Measurements from ENCODE around the gene MDM2. TPM values are rescaled to one million over a fixed set of nuclear protein-coding genes. Genes with fewer than 3 reads are reported as not detected.

MDM2 gene
- total and polyA plus RNA-seq, 9 donors: 27.5 to 61.8 (median 43.5) TPM

DNA sequence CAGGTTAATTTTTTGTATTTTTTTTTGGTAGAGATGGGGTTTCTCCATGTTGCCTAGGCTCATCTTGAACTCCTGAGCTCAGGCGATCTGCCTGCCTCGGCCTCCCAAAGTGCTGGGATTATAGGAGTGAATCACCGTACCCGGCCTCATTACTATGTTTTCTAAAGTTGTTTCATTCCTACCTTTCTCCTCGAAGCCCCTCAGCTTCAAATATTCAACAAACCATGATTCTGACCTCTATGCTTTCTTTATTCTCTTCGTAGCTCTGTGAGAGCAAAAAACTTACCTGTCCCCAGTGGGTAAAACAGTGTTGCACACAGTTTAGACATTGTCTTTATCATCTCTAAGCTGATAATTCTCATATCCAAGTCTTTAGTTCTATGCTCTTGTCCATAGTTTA lies 26.2 kb upstream of the MDM2 start:
- Histone ChIP-seq H3K4me3 (ENCODE audit: low read length) (no peak overlapping the region), H3K36me3 (ENCODE audit: control insufficient read depth, insufficient read depth, low read length) (peaks cover 3% of the 10 kb centered on the region), H3K9me3 (replicated peaks; ENCODE audit: control insufficient read depth, low read depth, low read length) (no peaks in the 10 kb centered on the region), H3K27me3 (ENCODE audit: control insufficient read depth, insufficient read depth, low read length) (no peaks in the 10 kb centered on the region), H3K27ac (ENCODE audit: low read length) (no peak overlapping the region), H3K4me1 (ENCODE audit: control insufficient read depth, insufficient read depth, low read length) (no peaks in the 10 kb centered on the region)
- WGBS (ENCODE audit: insufficient coverage): 86% methylated on average over 6 of the region's 6 CpGs
- DNase-seq: no peak

- no peak overlapping the region for H3K4me3 ChIP-seq (ENCODE audit: low read length)
- H3K9me3 ChIP-seq (replicated peaks; ENCODE audit: control insufficient read depth, low read depth, low read length): no peaks in the 10 kb centered on the region
- H3K36me3 ChIP-seq (ENCODE audit: control insufficient read depth, insufficient read depth, low read length): peaks cover 3% of the 10 kb centered on the region
- 72% methylated on average over 3 of the region's 8 CpGs for WGBS (ENCODE audit: insufficient coverage)
- H3K27me3 ChIP-seq (ENCODE audit: control insufficient read depth, insufficient read depth, low read length): no peaks in the 10 kb centered on the region
- no peak overlapping the region for H3K27ac ChIP-seq (ENCODE audit: low read length)
- DNase-seq: no peak
- H3K4me1 ChIP-seq (ENCODE audit: control insufficient read depth, insufficient read depth, low read length): no peaks in the 10 kb centered on the region
Observed at GRCh38 chr12:68784015-68784414, 24.0 kb upstream of the MDM2 start.

GRCh38 chr12:68785358-68785757 lies 22.6 kb upstream of the MDM2 start:
- H3K4me1 ChIP-seq (ENCODE audit: control insufficient read depth, insufficient read depth, low read length): no peaks in the 10 kb centered on the region
- H3K27ac ChIP-seq (ENCODE audit: low read length): no peak overlapping the region

DNA sequence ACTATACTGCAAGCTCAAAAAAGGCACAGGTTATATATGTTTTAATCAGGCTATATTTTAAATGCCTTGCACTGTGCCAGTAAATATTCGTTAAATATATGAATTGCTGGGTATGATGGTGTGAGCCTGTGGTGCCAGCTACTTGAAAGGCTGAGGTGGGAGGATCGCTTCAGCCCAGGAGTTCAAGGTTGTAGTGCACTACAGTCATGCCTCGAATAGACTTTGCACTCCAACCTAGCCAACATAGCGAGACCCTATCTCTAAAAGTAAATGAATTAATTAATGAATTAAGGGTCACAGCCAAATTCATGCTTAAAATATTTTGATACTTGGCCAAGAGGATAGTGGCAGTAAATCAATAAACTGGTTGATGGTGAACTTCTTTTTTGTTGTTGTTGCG lies 22.2 kb upstream of the MDM2 start:
- Histone ChIP-seq H3K4me3 (ENCODE audit: low read length) (no peak overlapping the region), H3K27me3 (ENCODE audit: control insufficient read depth, insufficient read depth, low read length) (no peaks in the 10 kb centered on the region), H3K36me3 (ENCODE audit: control insufficient read depth, insufficient read depth, low read length) (peaks cover 3% of the 10 kb centered on the region), H3K4me1 (ENCODE audit: control insufficient read depth, insufficient read depth, low read length) (no peaks in the 10 kb centered on the region), H3K27ac (ENCODE audit: low read length) (no peak overlapping the region), H3K9me3 (replicated peaks; ENCODE audit: control insufficient read depth, low read depth, low read length) (no peaks in the 10 kb centered on the region)
- DNase-seq: no peak
- WGBS (ENCODE audit: insufficient coverage): no CpG with 5 or more reads among the region's 5 CpGs

More at GRCh38 chr12:68785358-68785757, 22.6 kb upstream of the MDM2 start:
- no CpG with 5 or more reads among the region's 2 CpGs for WGBS (ENCODE audit: insufficient coverage)
- Histone ChIP-seq H3K27me3 (ENCODE audit: control insufficient read depth, insufficient read depth, low read length) (no peaks in the 10 kb centered on the region), H3K9me3 (replicated peaks; ENCODE audit: control insufficient read depth, low read depth, low read length) (no peaks in the 10 kb centered on the region), H3K4me3 (ENCODE audit: low read length) (no peak overlapping the region), H3K36me3 (ENCODE audit: control insufficient read depth, insufficient read depth, low read length) (peaks cover 3% of the 10 kb centered on the region)
- DNase-seq: no peak

GRCh38 chr12:68786929-68787328 lies 21.0 kb upstream of the MDM2 start:
- Histone ChIP-seq H3K36me3 (ENCODE audit: control insufficient read depth, insufficient read depth, low read length) (peaks cover 3% of the 10 kb centered on the region), H3K4me3 (ENCODE audit: low read length) (no peak overlapping the region), H3K4me1 (ENCODE audit: control insufficient read depth, insufficient read depth, low read length) (no peaks in the 10 kb centered on the region), H3K27me3 (ENCODE audit: control insufficient read depth, insufficient read depth, low read length) (no peaks in the 10 kb centered on the region), H3K9me3 (replicated peaks; ENCODE audit: control insufficient read depth, low read depth, low read length) (no peaks in the 10 kb centered on the region), H3K27ac (ENCODE audit: low read length) (no peak overlapping the region)
- no peak for DNase-seq
- WGBS (ENCODE audit: insufficient coverage): no CpG with 5 or more reads among the region's 2 CpGs

GRCh38 chr12:68788554-68789143 lies 19.3 kb upstream of the MDM2 start:
- Histone ChIP-seq H3K36me3 (ENCODE audit: control insufficient read depth, insufficient read depth, low read length) (peaks cover 2% of the 10 kb centered on the region), H3K9me3 (replicated peaks; ENCODE audit: control insufficient read depth, low read depth, low read length) (no peaks in the 10 kb centered on the region), H3K27me3 (ENCODE audit: control insufficient read depth, insufficient read depth, low read length) (no peaks in the 10 kb centered on the region), H3K4me1 (ENCODE audit: control insufficient read depth, insufficient read depth, low read length) (no peaks in the 10 kb centered on the region), H3K4me3 (ENCODE audit: low read length) (no peak overlapping the region), H3K27ac (ENCODE audit: low read length) (no peak overlapping the region)
- no peak for DNase-seq
- no CpG with 5 or more reads among the region's 3 CpGs for WGBS (ENCODE audit: insufficient coverage)

- H3K27ac ChIP-seq (ENCODE audit: low read length): no peak overlapping the region
- WGBS (ENCODE audit: insufficient coverage): 93% methylated on average over 9 of the region's 14 CpGs
- H3K4me1 ChIP-seq (ENCODE audit: control insufficient read depth, insufficient read depth, low read length): no peaks in the 10 kb centered on the region
- no peak for DNase-seq
- no peaks in the 10 kb centered on the region for H3K9me3 ChIP-seq (replicated peaks; ENCODE audit: control insufficient read depth, low read depth, low read length)
- no peaks in the 10 kb centered on the region for H3K27me3 ChIP-seq (ENCODE audit: control insufficient read depth, insufficient read depth, low read length)
- no peak overlapping the region for H3K4me3 ChIP-seq (ENCODE audit: low read length)
- no peaks in the 10 kb centered on the region for H3K36me3 ChIP-seq (ENCODE audit: control insufficient read depth, insufficient read depth, low read length)
Observed at GRCh38 chr12:68789144-68789878, 18.7 kb upstream of the MDM2 start.

DNA sequence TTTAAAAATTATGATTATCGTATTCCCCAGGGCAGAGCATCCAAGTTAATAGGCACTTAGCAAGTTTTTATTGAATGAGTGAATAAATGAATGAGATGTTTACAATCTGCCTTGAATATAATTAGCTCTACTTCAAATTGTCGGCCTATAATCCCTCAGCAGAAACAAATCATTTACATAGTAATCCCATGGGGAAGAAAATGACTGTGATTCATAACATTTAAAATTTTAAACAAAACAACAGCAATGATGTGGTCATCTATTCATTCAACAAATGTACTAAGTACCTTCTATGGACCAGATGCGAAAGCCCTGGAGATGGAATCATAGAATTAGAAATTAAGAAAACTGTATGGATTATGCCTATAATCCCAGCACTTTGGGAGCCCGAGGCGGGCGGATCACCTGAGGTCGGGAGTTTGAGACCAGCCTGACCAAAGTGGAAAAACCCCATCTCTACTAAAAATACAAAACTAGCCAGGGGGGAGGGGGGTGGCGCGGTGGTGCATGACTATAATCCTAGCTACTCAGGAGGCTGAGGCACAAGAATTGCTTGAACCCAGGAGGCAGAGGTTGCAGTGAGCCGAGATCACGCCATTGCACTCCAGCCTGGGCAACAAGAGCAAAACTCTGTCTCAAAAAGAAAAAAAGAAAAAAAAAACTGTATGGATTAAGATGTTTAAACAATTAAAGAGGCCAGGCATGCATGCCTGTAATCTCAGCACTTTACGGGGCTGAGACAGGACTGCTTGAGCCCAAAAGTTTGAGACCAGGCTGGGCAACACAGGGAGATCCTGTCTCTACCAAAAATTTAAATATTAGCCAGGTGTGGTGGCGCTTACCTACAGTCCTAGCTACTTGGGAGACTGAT lies 17.7 kb upstream of the MDM2 start:
- DNase-seq: no peak
- Histone ChIP-seq H3K4me3 (ENCODE audit: low read length) (no peak overlapping the region), H3K27ac (ENCODE audit: low read length) (no peak overlapping the region), H3K9me3 (replicated peaks; ENCODE audit: control insufficient read depth, low read depth, low read length) (no peaks in the 10 kb centered on the region), H3K4me1 (ENCODE audit: control insufficient read depth, insufficient read depth, low read length) (no peaks in the 10 kb centered on the region), H3K27me3 (ENCODE audit: control insufficient read depth, insufficient read depth, low read length) (no peaks in the 10 kb centered on the region), H3K36me3 (ENCODE audit: control insufficient read depth, insufficient read depth, low read length) (no peaks in the 10 kb centered on the region)
- WGBS (ENCODE audit: insufficient coverage): 93% methylated on average over 3 of the region's 13 CpGs

GRCh38 chr12:68790952-68791234 lies 17.1 kb upstream of the MDM2 start:
- H3K9me3 ChIP-seq (replicated peaks; ENCODE audit: control insufficient read depth, low read depth, low read length): no peaks in the 10 kb centered on the region
- no peaks in the 10 kb centered on the region for H3K27me3 ChIP-seq (ENCODE audit: control insufficient read depth, insufficient read depth, low read length)
- H3K36me3 ChIP-seq (ENCODE audit: control insufficient read depth, insufficient read depth, low read length): no peaks in the 10 kb centered on the region
- H3K4me3 ChIP-seq (ENCODE audit: low read length): no peak overlapping the region
- WGBS (ENCODE audit: insufficient coverage): no CpG with 5 or more reads among the region's 3 CpGs
- H3K27ac ChIP-seq (ENCODE audit: low read length): no peak overlapping the region
- H3K4me1 ChIP-seq (ENCODE audit: control insufficient read depth, insufficient read depth, low read length): no peaks in the 10 kb centered on the region
- no peak for DNase-seq

DNA sequence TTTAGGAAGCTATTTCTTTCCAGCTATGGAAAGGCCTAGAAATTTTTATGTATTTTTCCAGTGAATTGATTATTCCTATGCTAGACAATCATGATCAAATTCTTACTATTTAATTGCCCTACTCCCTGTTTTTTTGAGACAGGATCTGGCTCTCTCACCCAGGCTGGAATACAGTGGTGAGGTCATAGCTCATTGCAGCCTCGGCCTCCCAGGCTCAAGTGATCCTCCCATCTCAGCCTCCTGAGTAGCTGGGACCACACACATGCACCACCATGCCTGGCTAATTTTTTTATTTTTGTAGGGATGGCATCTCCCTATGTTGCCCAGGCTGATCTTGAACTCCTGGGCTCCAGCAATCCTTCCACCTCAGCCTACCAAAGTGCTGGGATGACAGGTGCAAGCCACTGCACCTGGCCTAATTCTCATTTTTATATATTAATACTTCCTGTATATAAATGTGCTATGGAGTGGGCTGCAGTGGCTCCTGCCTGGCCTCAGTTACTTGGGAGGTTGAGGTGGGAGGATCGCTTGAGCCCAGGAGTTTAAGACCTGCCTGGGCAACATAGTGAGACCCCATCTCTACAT lies 16.0 kb upstream of the MDM2 start:
- WGBS (ENCODE audit: insufficient coverage): no CpG with 5 or more reads among the region's 2 CpGs
- Histone ChIP-seq H3K4me3 (ENCODE audit: low read length) (no peak overlapping the region), H3K27me3 (ENCODE audit: control insufficient read depth, insufficient read depth, low read length) (no peaks in the 10 kb centered on the region), H3K36me3 (ENCODE audit: control insufficient read depth, insufficient read depth, low read length) (no peaks in the 10 kb centered on the region), H3K9me3 (replicated peaks; ENCODE audit: control insufficient read depth, low read depth, low read length) (no peaks in the 10 kb centered on the region), H3K4me1 (ENCODE audit: control insufficient read depth, insufficient read depth, low read length) (no peaks in the 10 kb centered on the region), H3K27ac (ENCODE audit: low read length) (no peak overlapping the region)
- DNase-seq: no peak

Data from muscle of leg (tissue), 11 donors.